HG02981 (cell line): ENCODE measurements around the gene ANO2.

Experiments used
- ATAC-seq: cut with Tn5 transposase; IDR thresholded peaks from one replicate; pipeline ENCODE4 v1.9.1; 2021; ENCODE audit warnings: mild to moderate bottlenecking, moderate library complexity; ENCODE audit not compliant: unreplicated experiment

Gene ANO2

DNA sequence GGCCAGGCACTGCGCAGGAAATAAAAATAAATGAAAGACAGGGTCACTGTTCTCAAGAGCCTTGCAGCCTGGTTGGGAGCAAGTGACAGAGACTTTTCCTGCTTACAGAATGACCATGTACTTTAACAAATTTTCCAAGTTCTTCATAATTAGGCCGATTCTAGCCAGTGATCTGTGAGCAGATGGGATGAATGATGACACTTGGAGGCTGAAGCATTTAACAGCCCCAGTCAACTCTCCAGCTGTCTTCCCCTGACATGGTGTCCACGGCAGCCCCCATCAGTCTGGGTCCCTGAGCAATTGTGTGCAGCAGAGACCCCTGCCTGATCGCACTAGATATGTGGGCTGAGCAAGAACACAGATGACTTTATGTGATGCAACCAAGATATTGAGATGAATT lies 314.3 kb downstream of the ANO2 start:
- ATAC-seq, result no peak

DNA sequence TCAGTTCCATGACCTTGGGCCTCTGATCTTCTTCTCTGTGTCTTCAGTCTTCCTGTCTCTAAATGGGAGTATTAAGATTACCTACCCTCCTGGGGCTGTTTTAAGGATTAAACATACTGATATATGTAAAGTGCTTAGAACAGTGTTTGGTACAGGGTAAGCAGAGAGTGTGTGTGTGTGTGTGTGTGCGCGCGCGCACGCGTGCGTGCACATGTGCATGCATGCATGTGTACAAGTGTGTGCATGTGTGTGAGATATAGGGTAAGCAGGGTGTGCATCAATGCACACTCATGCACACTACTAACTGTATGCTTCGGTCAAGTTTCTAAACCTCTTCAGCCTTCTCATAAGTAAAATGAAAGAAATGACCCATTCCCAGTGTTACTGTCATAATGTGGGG lies 316.6 kb downstream of the ANO2 start:
- ATAC-seq, result no peak

DNA sequence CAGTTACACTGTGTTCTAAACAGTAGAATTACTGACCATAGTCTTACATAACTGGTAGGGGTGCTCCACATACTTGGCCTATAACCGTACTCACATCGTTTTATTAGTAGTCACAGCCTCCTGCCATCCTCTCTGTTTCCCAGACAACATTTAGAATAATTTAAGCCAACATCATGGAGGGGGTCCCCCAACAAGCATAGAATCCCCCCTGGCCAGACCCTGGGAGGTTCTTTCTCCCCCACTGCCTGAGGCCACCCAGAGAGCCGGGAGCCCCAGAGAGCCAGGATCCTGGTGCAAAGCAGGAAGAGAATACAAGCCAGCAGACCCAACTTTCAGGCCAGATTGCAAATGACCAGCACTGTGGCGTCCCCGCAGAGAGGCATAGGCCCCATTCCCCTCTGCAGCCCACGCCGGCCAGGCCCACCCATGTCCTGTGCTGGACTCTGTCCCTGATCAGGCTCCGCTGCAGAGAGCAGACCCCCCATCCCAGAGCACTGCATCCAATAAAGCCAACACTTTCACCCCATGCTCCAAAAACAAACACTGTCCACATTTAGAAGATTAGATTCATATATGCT lies 317.9 kb downstream of the ANO2 start:
- ATAC-seq, result no peak

DNA sequence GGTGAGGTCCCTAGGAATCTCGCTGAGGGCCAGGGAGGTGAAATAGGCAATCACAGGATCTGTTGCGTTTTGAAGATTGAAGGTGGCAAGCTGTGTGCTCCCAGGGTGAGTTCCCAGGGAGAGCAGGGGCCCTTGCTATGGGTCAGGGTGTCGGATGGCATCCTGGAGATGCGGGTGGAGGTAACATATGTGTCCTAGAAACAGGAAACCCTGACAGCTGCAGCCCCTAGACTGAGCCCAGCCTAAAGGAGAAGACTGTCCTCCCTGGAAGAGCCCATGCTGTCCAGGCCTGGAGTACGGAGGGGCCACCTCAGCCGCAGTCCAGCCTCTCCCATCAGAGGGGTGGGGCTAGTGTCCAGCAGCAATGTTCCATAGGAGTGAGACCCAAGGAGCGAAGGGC lies 318.9 kb downstream of the ANO2 start:
- ATAC-seq, result no peak

DNA sequence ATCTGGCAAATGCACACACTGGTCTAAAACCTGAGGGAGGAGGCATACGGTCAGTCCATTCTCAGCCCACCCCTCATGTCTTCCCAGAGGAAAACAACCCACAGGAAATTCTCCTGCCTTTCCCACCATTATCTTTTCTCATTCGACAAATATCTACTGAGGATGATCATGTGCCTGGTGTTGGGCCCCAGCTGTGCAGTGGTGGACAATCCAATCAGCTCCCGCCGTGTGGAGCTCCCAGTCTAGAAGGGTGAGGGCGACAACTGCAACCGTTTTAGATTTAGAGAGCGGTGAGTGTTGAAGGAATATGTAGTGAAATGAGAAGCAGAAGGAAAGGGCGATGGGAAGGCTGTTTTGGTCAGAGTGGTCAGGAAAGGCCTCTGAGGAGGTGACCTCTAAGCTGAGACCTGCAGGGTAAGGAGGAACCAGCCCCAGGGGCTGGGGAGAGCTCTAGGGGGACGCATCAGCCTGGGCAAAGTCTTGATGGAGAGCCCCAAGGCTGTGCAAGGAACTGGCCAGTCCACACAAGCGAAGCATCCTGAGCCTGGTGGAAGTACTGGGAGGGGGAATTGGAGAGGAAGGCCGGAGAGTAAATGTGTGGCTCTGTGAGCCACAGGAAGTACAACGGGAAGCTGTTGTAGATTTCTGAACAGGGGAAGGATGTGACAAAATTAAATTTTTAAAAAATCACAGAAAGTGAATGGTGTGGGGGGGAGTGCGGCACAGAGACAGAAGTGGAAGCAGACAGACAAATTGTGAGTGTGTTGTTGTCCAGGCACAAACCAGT lies 320.4 kb downstream of the ANO2 start:
- ATAC-seq, result no peak

DNA sequence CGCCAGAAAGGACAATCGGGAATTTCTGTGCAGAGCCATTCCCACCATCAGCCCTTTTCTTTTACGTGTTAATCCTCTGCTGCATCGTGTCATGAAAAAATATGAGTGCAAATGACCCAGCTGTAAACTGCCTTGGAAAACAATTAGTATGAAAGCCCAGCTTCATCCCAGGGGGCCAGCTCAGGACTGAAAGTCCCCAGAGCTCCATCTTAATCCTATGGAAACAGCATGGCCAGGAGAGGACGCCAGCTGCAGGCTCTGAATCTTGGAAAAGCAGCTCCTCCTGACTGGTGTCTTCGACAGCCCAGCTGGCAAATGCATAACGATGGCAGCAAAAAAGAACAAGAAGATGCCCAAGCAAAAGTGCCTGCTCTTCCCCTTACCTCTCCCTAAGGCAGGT lies 321.6 kb downstream of the ANO2 start:
- ATAC-seq, result no peak

DNA sequence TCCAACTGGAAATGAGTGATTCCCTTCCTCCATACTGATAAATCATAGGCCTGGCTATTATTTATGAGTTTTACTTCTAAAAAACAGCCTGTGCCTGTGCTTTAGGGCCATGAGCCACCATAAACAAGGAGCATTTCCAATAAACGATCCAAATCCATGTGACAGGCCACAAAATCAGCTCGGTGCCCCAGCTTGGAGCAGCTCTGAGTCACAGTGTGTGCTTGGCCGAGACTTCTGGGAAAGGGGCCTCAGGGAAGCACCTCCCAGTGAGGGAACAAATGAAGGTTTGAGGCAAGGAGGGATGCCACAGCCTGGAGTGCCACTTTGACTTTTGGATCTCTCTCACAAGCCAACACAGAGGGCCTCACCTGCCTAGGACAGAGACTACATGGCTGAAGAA lies 322.8 kb downstream of the ANO2 start:
- ATAC-seq, result no peak

DNA sequence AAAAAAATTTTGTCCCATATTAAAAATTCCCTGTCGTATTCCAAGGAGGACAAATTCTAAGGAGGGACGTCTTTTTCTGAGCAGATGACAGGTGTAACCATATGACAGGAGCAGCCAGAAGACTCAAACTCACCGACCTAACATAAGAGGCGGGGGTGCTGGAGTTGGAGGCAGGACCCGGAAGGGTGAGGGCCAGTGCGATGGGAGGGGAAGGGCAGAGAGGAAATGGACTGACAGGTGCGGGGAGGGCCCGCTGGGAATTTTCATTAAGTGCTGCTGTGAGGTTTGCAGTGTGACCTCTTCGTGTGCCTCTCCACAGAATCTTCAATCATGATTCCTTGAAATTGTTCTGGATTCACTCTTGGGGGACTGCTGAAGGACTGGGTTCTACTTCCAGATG lies 323.7 kb downstream of the ANO2 start:
- no peak for ATAC-seq

DNA sequence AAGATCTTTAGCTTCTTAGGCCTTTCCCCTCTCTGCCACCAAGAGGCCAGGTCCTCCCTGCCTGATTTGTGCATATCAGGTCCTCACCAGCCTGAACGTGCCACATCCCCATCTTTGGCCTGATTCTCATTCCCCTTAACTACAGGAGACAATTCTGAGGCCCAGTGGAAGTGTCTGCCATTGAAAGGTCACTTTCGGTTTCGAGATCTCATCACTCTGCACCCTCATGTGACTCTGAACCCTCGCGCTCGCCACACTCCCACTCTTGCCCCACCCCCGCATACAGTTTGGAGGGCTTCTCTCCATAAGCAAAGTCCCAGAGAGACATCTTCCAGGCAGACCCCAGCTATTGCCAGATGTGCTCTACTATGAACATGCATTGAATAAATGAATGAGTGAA lies 324.2 kb downstream of the ANO2 start:
- ATAC-seq, result no peak

DNA sequence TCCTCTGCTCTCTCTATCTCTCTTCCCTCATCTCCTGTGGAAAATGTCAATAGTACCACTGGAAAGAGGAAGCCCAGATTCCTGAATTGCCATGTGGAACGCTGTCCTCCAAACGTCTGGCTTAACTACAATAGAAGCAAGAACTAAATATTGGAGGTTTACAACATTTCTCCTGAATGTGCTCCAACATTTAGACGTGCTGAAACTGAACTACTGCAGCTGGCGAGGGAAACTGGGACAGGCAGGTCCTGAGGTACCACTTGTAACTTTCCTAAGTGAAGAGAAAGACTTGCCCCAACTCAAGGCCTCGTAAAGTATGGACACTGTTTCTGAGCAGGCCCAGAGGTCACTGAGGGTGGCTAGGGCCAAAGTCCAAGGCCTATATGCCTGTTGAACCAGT lies 325.4 kb downstream of the ANO2 start:
- no peak for ATAC-seq

DNA sequence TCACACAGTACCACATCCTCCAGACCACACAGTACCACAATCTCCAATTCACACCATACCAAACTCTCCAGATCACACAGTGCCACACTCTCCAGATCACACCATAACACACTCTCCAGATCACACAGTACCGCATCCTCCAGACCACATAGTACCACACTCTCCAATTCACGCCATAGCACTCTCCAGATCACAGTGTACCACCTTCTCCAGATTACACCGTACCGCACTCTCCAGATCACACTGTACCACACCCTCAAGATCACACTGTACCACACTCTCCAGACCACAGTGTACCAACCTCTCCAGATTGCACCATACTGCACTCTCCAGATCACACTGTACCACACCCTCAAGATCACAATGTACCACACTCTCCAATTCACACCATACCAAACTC lies 328.2 kb downstream of the ANO2 start:
- no peak for ATAC-seq

DNA sequence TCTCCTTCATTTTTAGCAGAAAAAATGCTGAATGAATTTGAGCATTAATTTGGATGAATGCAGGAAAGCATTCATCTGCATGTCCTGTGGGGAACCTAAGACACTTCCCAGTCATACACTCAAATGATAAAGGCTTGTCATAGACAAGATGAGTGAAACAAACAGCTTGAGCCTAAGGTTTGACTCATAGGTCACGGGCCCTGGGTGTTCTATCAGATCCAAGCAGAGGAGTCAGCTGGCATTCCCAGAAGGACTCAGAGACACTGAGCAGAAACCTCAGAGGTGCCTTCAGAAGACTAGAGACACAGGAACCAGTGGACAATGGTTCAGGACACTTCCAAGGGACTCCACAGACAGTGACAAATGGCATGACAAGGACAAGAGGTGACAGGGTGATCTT lies 329.3 kb downstream of the ANO2 start:
- ATAC-seq, result no peak

DNA sequence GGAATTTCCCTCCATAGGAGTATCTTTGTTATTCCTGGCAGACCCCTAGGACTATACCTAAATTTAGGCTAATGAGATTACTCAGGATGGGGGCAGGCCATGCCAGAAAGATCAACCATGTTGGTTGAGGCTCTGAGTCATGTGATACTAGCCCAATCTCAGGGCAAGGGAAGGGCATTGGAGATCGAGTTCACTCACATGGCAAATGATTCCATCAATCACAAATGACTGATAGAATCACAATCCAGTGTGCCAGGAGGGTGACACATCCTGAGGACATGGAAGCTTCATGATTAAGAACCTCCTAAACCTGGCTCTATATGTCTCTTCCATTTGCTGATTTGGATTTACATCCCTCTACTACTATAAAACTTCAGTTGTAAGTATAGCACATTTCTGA lies 330.8 kb downstream of the ANO2 start:
- no peak for ATAC-seq

DNA sequence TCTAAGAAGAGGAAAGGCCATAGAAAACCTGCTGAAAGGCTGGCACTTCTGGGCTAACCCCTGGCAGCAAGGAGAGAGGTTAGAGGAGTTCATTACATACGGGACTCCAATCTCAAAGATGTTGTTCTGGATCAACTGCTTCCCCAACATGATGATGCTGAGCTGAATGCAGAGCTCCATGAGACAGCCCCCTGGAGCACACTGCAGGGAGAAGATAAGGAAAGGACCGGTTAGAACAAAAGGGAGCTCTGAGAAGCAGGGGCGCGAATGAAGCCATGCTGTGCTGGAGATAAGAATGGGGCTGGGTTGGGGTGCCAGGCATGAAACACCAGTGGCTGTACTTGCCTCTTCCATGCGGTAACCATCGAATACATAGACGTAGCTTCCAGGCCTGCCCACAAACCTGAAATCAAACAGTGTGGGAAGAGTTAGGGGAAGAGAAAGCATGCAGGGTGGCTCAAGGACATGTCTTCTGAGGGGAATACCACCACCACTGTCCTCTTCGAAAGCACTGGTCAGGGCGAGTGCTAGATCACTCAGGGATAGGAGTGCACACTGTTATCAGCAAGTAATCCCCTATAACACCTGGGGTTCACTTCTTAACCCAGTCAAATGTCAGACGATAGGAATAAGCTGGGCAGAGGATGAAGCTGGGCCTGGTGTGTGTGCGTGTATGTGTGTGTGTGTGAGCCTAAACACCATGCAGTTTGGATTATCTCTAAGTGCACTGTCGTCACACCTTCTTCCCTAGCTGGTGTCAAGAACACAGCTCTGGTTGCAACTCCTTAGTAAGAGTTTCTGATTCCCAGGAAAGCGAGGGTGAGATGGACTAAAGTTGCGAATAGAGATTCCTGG lies 332.3 kb downstream of the ANO2 start:
- no peak for ATAC-seq

DNA sequence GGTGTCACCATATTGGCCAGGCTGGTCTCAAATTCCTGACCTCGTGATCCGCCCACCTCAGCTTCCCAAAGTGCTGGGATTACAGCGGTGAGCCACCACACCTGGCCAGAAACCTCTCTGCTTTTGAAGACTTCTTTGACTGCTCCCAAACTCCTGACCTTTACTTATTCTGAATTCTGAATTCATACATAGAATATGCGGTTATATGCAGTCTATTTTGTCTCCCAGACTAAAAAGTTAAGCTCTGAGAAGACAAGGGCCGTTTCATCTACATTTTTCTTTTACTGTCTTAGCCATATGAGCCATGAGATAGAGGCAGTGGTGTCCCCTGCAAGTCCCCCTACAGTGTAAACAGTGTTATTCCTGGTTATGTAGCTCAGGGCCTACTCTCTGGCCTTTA lies 333.9 kb downstream of the ANO2 start:
- ATAC-seq, result no peak

DNA sequence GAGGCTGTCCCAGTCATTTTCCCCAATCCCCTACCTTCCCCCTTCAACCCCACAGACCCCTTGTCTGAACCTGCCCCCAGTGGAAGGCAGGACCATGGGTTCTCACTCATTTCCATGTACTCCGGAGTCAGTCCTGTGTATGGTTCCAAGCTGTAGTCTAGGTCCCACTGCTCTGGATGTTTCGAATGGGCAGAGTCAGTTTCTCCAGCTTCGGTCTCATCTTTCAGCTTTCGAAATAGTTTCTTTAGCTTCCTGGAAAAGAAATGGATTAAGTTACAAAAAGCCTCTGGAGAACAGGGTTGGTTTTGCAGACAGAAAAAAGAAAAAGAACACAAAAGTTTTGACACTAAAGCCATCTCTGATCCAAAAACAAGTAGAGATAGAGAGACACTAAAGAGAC lies 345.7 kb downstream of the ANO2 start:
- ATAC-seq, result no peak

DNA sequence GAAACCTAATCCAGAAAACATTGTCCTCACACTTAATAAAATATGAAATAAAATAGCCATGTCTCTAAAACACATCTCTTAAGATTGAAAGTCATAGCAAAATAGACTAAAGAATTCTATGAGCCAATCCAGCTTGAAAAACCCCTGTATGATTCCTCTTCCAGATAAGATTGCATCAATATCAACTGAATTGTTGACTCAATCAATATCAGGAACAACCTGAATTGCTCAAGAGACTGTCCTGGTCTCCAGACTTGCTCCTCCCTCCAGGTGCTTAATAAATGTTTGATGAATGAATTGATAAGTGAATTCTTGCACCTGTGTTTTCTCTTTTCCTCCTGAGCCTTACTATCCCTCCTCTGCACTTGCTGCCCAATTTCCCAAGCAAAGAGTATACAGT lies 351.1 kb downstream of the ANO2 start:
- no peak for ATAC-seq

DNA sequence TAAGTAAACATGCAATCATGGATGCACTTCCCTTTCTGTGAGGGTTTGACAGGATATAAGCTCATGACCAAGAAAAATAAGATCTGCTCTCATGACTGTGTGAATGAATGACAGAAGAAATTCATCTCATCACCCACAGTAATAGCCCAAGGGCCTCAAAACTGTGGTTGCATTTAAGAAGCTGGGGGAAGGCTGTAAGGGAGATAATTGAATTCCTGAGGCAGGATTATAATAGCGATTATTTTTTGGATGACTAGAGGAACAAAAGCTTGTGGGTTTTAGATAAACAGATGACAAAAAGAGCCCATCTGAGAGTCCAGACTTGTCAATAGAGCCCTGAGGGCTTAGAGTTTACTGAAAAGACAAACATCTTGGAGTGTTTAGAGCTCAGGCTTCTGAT lies 352.0 kb downstream of the ANO2 start:
- ATAC-seq, result no peak

DNA sequence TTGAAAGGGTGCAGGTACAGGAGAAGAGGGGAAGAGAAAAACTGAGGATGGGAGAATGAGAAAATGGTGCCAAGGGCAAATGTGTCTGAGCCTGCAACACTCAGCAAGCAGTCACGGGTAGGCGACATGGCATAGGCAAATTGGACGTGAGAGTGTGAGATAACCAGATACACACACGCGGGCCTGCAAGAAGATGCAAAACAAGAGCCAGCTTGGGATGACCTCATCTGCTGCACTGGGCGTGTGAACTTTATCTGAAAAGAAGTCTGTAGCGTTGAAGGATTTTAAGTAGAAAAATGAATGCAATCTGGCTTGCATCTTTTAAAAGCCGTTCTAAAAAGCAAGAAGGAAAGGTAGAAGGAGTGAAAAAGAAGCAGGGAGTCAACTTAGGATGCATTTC lies 352.7 kb downstream of the ANO2 start:
- ATAC-seq, result no peak

DNA sequence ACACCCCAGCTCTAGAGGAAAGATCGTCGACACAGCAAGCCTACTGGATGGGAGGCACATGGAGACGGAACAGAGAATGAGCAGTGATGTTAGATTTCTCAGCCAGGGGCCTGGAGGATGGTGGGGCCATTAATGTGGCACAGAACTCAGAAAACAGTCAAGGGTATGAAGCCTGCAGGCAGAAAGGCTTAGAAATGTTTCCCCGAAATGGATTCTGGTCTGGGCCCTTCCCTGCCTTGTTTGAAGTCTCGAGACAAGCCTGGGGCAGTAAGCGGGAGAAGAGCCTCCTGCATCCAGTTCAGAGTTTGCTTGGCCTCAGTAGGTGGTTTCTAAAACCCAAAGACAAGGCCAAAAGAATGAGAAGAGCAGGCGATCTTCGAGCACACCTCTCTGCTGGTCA lies 354.7 kb downstream of the ANO2 start:
- no peak for ATAC-seq

DNA sequence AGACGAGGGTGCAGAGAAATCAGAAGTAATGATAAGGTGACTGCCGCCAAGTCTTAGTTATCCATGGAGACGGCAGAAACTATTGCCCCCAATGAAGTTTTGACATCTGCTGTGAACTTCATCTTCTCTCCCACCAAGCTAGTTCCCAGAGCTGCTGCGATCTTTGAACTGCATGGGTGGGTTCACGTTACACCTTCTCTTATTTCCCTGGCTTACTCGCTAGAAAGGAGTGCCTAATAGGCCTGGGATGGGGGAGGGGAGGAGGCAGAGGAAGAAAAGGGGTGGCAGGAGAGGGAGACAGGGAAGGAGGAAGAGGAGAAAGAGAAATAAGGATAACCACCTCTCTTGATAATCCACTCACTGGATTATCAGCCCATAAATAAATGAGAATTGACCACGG lies 356.0 kb downstream of the ANO2 start:
- no peak for ATAC-seq

DNA sequence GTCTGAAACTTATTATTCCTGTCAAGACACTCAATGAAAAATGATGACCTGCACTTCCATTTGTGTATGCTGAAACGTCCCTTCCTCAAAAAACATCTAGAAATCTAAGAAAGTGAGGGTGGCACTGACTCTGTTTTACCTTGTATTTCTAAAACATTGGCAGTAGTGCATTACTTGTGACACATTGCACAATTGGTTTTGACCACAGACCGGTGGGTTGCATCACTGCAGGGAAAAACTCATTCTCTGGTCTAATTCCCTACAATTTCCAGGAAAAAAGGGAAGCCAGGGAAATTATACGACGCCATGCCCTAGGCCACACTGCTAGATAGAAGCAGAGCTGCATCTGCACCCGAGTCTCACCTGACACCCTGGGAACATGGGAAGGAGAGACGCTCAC lies 356.5 kb downstream of the ANO2 start:
- ATAC-seq, result no peak
